GM12878 (cell line): ENCODE data around the gene ANK2. TPM values are rescaled to one million over a fixed set of nuclear protein-coding genes. Genes with fewer than 3 reads are reported as not detected.

Experiments used
- ATAC-seq: fragments of 200-7000 bp; cut with Tn5 transposase; 3 replicates; pipeline ENCODE4 v1.9.1; 2020; ENCODE audit warnings: mild to moderate bottlenecking, moderate library complexity
- BruUV-seq: library from RNA; stranded (reverse); fragments of 400-500 nt; replicated peaks from 2 replicates; lab custom pipeline; 2021; lab: Mats Ljungman, UMichigan
- CTCF ChIA-PET: fragments of 300-600 bp; sonication (Branson Sonifier 250); formaldehyde crosslinking; extraction: SDS; loops from one replicate; lab custom pipeline; 2021; ENCODE audit warnings: inconsistent platforms; lab: Yijun Ruan, JAX
- POLR2A ChIA-PET: fragments of 350-600 bp; formaldehyde crosslinking; extraction: SDS; loops from one replicate; lab custom pipeline; 2021; ENCODE audit warnings: inconsistent platforms; lab: Charles Lee
- RAD21 ChIA-PET: fragments of 300-600 bp; sonication (Branson Sonifier 250); formaldehyde crosslinking; loops from one replicate; lab custom pipeline; 2023; ENCODE audit warnings: antibody characterized with exemption; ENCODE audit not compliant: unreplicated experiment; lab: Charles Lee
- SMC1A ChIA-PET: fragments of 300-600 bp; sonication (Branson Sonifier 250); formaldehyde crosslinking; loops from one replicate; lab custom pipeline; 2023; ENCODE audit not compliant: unreplicated experiment, uncharacterized antibody; lab: Charles Lee
- DNase-seq: peaks from one replicate; pipeline ENCODE4 v3.0.0-alpha.2; 2011; ENCODE audit warnings: low read depth, low spot score
- FAIRE-seq: peaks from 3 replicates; lab custom pipeline; 2011; peaks lifted over from hg19 to GRCh38; lab: Jason Lieb, UNC
- H2AFZ ChIP-seq: 2 replicates; pipeline ENCODE4 v1.6.0; 2011; ENCODE audit warnings: low read depth, low read length, control low read depth; ENCODE audit not compliant: control insufficient read depth
- H3K27ac ChIP-seq: 2 replicates; pipeline ENCODE4 v1.5.1; 2011; ENCODE audit warnings: control low read depth; ENCODE audit not compliant: control insufficient read depth, insufficient read depth
- H3K27me3 ChIP-seq, 2 experiments: replicated peaks in 1 of 2; 2 replicates each; pipeline versions ENCODE4 v1.6.0 to v1.6.1; 2011; ENCODE audit warnings: low read length in 1 of 2; ENCODE audit not compliant: control insufficient read depth in 2 of 2, insufficient read depth in 2 of 2
- H3K36me3 ChIP-seq, 2 experiments: 2 replicates each; pipeline ENCODE4 v1.5.1; 2011; ENCODE audit warnings: low read length in 1 of 2; ENCODE audit not compliant: control insufficient read depth in 2 of 2, insufficient read depth in 2 of 2
- H3K4me1 ChIP-seq: 2 replicates; pipeline ENCODE4 v1.6.1; 2011; ENCODE audit warnings: mild to moderate bottlenecking, low read length, moderate library complexity, mixed read lengths; ENCODE audit not compliant: control insufficient read depth, insufficient read depth
- H3K4me2 ChIP-seq: 2 replicates; pipeline ENCODE4 v1.6.0; 2011; ENCODE audit warnings: control low read depth; ENCODE audit not compliant: control insufficient read depth, insufficient read depth
- H3K4me3 ChIP-seq: fragments of 200-600 bp; sonication (generic); 2 replicates; pipeline ENCODE4 v1.5.1; 2016
- H3K79me2 ChIP-seq: 2 replicates; pipeline ENCODE4 v1.6.0; 2011; ENCODE audit warnings: low read length; ENCODE audit not compliant: control insufficient read depth, insufficient read depth
- H3K9ac ChIP-seq: 2 replicates; pipeline ENCODE4 v1.8.0; 2011; ENCODE audit warnings: low read length, control low read depth, mixed read lengths; ENCODE audit not compliant: control insufficient read depth, insufficient read depth
- H3K9me3 ChIP-seq: replicated peaks from 3 replicates; pipeline ENCODE4 v1.5.1; 2011; ENCODE audit warnings: mild to moderate bottlenecking, low read length; ENCODE audit not compliant: control insufficient read depth, insufficient read depth
- H4K20me1 ChIP-seq: 2 replicates; pipeline ENCODE4 v1.6.0; 2011; ENCODE audit not compliant: control insufficient read depth, insufficient read depth
- JUND ChIP-seq: IDR thresholded peaks from 2 replicates; pipeline ENCODE4 v1.6.1; 2012; ENCODE audit warnings: low read depth, mild to moderate bottlenecking, low read length, improper control_type of control experiment, moderate library complexity
- MEF2A ChIP-seq: IDR thresholded peaks from 2 replicates; pipeline ENCODE4 v1.6.1; 2011; ENCODE audit warnings: low read depth, mild to moderate bottlenecking, low read length, moderate library complexity; ENCODE audit not compliant: insufficient read depth
- NFXL1 ChIP-seq: fragments of 450-650 bp; IDR thresholded peaks from 2 replicates; pipeline ENCODE4 v1.6.1; 2017; ENCODE audit warnings: antibody characterized with exemption, mild to moderate bottlenecking, borderline replicate concordance
- NR2C2 ChIP-seq: IDR thresholded peaks from 2 replicates; pipeline ENCODE4 v1.6.1; 2011; ENCODE audit warnings: borderline replicate concordance, low read depth; ENCODE audit not compliant: control insufficient read depth, insufficient read length
- ZZZ3 ChIP-seq: IDR thresholded peaks from 2 replicates; pipeline ENCODE4 v1.6.1; 2011; ENCODE audit warnings: low read depth; ENCODE audit not compliant: control insufficient read depth, insufficient read length
- WGBS: methylation state at CpG from one replicate; pipeline ENCODE4 v1.1.6; 2016; ENCODE audit warnings: low lambda C conversion rate; ENCODE audit not compliant: insufficient replicate concordance, insufficient coverage; ENCODE audit errors: missing lambda C conversion rate; 5-methylcytosine and 5-hydroxymethylcytosine counted together
- in situ Hi-C: fragments of 300-500 bp; cut with MboI; formaldehyde crosslinking; loops from 9 replicates; pipeline ENCODE4 v1.14.3; 2018; ENCODE audit warnings: mixed read lengths
- intact Hi-C: fragments of 100-400 bp; cut with micrococcal nuclease; formaldehyde crosslinking; loops from one replicate; pipeline ENCODE4 v1.14.2; 2022; ENCODE audit not compliant: unreplicated experiment
- polyA plus RNA-seq, 11 experiments: library from polyadenylated mRNA; depleted of rRNA in 4 of 11; unstranded in 6 of 11; stranded (reverse) in 5 of 11; fragments of >200 nt; fragmentation: Nextera tagmentation in 4 of 11; fragmentation: Illumina TruSeq in 1 of 11; extraction: Ambion mirVana in 4 of 11; extraction: Trizol in 1 of 11; gene quantifications; 1 replicate in 1 of 11; 2 replicates in 10 of 11; pipeline versions ENCODE4 v1.2.1 to v1.2.3, GENCODE V29; 2011 to 2016; ENCODE audit warnings: inconsistent platforms in 2 of 11, missing spikeins in 2 of 11, low read depth in 1 of 11
- total RNA-seq, 4 experiments: library from RNA; depleted of rRNA in 3 of 4; stranded (reverse); fragments of >200 nt in 3 of 4; fragmentation: Illumina TruSeq in 1 of 4; extraction: Trizol in 1 of 4; gene quantifications; 2 replicates each; pipeline versions ENCODE4 v1.2.1 to v1.2.3, GENCODE V29; 2013 to 2021
- TF ChIP-seq, protein P1 (sequence below): fragments of 450-650 bp; IDR thresholded peaks from 2 replicates; pipeline ENCODE4 v1.6.1; 2017; ENCODE audit warnings: low read depth, mild to moderate bottlenecking, moderate library complexity
- TF ChIP-seq, protein P2 (sequence below): fragments of 450-650 bp; formaldehyde crosslinking; IDR thresholded peaks from 2 replicates; pipeline ENCODE4 v1.5.0; 2022; ENCODE audit warnings: mild to moderate bottlenecking, missing genetic modification characterization

ANK2 gene
- total and polyA plus RNA-seq, 10 of the 15 experiments (the other 5 are each of a cell fraction or from before 2014, with no cell fraction given) = 1.6 to 13.0 (median 4.1) TPM

DNA sequence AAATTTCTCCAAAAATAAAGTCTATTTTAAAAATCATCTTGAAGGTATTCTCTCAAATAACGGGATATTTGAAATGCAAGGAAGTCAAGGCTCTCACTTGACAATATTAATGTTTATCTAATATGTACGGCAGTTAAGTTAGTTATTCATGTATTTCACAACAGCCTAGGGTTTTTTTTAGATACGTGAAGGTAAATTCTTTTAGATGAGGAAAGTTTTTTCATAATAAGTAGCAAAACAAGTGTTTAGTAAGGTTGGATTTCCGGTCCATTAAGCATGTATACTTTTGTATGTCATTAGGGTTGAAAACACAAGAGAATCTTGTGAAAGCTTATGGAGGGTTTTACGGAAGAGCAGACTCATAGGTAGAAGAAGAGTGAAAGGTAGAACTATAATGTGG, 273.3 kb downstream of the ANK2 start:
- no peaks in the 10 kb centered on the region for H3K9me3 ChIP-seq
- no TSS peak for BruUV-seq

More for the DNA sequence above, 273.3 kb downstream of the ANK2 start:
- no peaks in the 10 kb centered on the region for H3K27me3 ChIP-seq
- TF ChIP-seq, protein P1, sequence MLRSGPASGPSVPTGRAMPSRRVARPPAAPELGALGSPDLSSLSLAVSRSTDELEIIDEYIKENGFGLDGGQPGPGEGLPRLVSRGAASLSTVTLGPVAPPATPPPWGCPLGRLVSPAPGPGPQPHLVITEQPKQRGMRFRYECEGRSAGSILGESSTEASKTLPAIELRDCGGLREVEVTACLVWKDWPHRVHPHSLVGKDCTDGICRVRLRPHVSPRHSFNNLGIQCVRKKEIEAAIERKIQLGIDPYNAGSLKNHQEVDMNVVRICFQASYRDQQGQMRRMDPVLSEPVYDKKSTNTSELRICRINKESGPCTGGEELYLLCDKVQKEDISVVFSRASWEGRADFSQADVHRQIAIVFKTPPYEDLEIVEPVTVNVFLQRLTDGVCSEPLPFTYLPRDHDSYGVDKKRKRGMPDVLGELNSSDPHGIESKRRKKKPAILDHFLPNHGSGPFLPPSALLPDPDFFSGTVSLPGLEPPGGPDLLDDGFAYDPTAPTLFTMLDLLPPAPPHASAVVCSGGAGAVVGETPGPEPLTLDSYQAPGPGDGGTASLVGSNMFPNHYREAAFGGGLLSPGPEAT = no peak
- TF ChIP-seq JUND (no peak), NR2C2 (no peak), ZZZ3 (no peak), NFXL1 (no peak), MEF2A (no peak)
- TF ChIP-seq, protein P2, sequence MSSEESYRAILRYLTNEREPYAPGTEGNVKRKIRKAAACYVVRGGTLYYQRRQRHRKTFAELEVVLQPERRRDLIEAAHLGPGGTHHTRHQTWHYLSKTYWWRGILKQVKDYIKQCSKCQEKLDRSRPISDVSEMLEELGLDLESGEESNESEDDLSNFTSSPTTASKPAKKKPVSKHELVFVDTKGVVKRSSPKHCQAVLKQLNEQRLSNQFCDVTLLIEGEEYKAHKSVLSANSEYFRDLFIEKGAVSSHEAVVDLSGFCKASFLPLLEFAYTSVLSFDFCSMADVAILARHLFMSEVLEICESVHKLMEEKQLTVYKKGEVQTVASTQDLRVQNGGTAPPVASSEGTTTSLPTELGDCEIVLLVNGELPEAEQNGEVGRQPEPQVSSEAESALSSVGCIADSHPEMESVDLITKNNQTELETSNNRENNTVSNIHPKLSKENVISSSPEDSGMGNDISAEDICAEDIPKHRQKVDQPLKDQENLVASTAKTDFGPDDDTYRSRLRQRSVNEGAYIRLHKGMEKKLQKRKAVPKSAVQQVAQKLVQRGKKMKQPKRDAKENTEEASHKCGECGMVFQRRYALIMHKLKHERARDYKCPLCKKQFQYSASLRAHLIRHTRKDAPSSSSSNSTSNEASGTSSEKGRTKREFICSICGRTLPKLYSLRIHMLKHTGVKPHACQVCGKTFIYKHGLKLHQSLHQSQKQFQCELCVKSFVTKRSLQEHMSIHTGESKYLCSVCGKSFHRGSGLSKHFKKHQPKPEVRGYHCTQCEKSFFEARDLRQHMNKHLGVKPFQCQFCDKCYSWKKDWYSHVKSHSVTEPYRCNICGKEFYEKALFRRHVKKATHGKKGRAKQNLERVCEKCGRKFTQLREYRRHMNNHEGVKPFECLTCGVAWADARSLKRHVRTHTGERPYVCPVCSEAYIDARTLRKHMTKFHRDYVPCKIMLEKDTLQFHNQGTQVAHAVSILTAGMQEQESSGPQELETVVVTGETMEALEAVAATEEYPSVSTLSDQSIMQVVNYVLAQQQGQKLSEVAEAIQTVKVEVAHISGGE (CRISPR knock-in tag) = no peak
- H2AFZ ChIP-seq = no peak overlapping the region
- WGBS = 73% methylated on average over 5 of the region's 5 CpGs
- ChIA-PET CTCF (interaction anchor here (0.9 to 1.0 kb wide), 2 partner anchors 22 to 32 kb away, joined by 3 read pairs; no protein-coding TSS in a partner anchor), RAD21 (no interaction called here), POLR2A (no interaction called here), SMC1A (no interaction called here)
- H3K27ac ChIP-seq = no peak overlapping the region
- no peaks in the 10 kb centered on the region for H4K20me1 ChIP-seq
- in situ Hi-C loops = no loop called here
- DNase-seq (no peak), FAIRE-seq (no peak), ATAC-seq (no peak)
- intact Hi-C loops = no loop called here
- H3K9ac ChIP-seq = no peak overlapping the region
- no peaks in the 10 kb centered on the region for H3K4me1 ChIP-seq
- H3K36me3 ChIP-seq = no peaks in the 10 kb centered on the region
- no peaks in the 10 kb centered on the region for H3K79me2 ChIP-seq
- H3K4me2 ChIP-seq = no peak overlapping the region
- no peak overlapping the region for H3K4me3 ChIP-seq
